ENCODE data around the gene WDR37.

DNA sequence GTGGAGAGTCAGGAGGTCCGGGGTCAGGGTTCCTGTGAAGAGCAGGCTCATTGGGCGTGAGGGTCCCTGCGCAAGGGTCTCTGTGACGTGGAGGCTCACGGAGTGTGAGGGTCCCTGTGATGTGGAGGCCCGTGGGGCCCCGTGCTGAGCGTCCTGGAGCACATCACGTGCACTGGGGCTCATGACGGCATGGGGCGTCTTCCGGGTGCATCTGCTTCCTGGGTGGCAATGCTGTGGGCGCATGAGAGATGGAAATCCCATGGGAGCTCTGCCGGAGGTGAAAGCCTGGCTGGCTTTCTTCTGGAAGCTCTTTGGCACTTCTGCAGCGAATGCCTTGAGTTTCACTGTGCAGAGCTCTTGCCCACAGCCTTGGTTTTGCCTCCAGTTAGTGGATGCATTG, 71.4 kb downstream of the WDR37 start:
- TF ChIP-seq EZH2 (IDR thresholded peaks at IDR 0.05; ENCODE audit: insufficient read depth, poor library complexity, severe bottlenecking): no peak
- TF ChIP-seq EZH2phosphoT487 (IDR thresholded peaks at IDR 0.05; ENCODE audit: insufficient read depth, low read depth): no peak

Data from GM23248 (cell line).